Right kidney (tissue), 1 donor: ENCODE measurements around the gene IPO4.

Experiments
- DNase-seq: peaks from one replicate; pipeline ENCODE4 v3.0.0-alpha.2; 2016

Gene IPO4

GRCh38 chr14:24194186-24194872 is 5.7 kb upstream of the IPO4 start:
- DNase-seq = no peak

- DNase-seq = no peak
Observed at GRCh38 chr14:24192933-24193332, 4.3 kb upstream of the IPO4 start.

- DNase-seq = no peak
Observed at GRCh38 chr14:24190416-24190815, 1.8 kb upstream of the IPO4 start.

GRCh38 chr14:24189460-24189859 is 844 bp upstream of the IPO4 start:
- DNase-seq = no peak

- no peak for DNase-seq
Observed at GRCh38 chr14:24189059-24189375, 401 bp upstream of the IPO4 start.

GRCh38 chr14:24187539-24187915 is 1.1 kb downstream of the IPO4 start:
- no peak for DNase-seq

- DNase-seq = no peak
Observed at GRCh38 chr14:24186831-24187538, 1.6 kb downstream of the IPO4 start.

- no peak for DNase-seq
Observed at GRCh38 chr14:24185741-24186140, 2.9 kb downstream of the IPO4 start.

GRCh38 chr14:24185026-24185425 is 3.6 kb downstream of the IPO4 start:
- DNase-seq = no peak

GRCh38 chr14:24184104-24184970 is 4.3 kb downstream of the IPO4 start:
- no peak for DNase-seq

- DNase-seq = no peak
Observed at GRCh38 chr14:24183014-24183481, 5.6 kb downstream of the IPO4 start.

- no peak for DNase-seq
Observed at GRCh38 chr14:24182110-24182882, 6.3 kb downstream of the IPO4 start.

GRCh38 chr14:24181371-24182077 is 7.1 kb downstream of the IPO4 start:
- DNase-seq = no peak

- no peak for DNase-seq
Observed at GRCh38 chr14:24179961-24180796, 8.4 kb downstream of the IPO4 start.

GRCh38 chr14:24179294-24179960 is 9.2 kb downstream of the IPO4 start:
- no peak for DNase-seq

GRCh38 chr14:24178399-24179178 is 10.0 kb downstream of the IPO4 start:
- DNase-seq = no peak

- no peak for DNase-seq
Observed at GRCh38 chr14:24177891-24178290, 10.7 kb downstream of the IPO4 start.

- DNase-seq = no peak
Observed at GRCh38 chr14:24177041-24177825, 11.4 kb downstream of the IPO4 start.

GRCh38 chr14:24176599-24176998 is 12.0 kb downstream of the IPO4 start:
- DNase-seq = no peak
